ENCODE measurements around the gene CXCL16.

CXCL16 gene

DNA sequence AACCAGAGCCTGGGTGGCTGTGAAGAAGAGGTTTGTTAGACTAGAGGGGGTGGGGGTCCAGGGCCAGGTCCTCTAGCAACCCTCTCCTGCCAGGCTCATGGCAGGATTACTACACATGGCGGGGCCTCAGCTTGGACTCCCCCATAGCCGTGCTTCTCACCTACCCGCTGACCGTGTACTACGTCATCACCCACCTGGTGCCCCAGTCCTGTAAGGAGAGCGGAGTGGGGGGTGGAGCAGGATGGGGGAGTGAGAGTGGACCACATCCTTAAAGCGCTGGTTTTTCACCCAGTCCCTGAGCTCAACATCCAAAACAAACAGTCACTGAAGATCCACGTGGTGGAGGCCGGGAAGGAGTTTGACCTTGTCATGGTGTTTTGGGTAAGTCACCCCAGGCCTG, 4.2 kb upstream of the CXCL16 start:
- in situ Hi-C loops (cut with HindIII; ENCODE audit: low pct_unique_long_range_greater_than_20kb, low sequenced_read_pairs): no loop called here
- no peak for TF ChIP-seq JUND (IDR thresholded peaks at IDR 0.05; ENCODE audit: low read depth)
- DNase-seq (ENCODE audit: low read depth in 1 of 2, low spot score in 1 of 2): no peak

DNA sequence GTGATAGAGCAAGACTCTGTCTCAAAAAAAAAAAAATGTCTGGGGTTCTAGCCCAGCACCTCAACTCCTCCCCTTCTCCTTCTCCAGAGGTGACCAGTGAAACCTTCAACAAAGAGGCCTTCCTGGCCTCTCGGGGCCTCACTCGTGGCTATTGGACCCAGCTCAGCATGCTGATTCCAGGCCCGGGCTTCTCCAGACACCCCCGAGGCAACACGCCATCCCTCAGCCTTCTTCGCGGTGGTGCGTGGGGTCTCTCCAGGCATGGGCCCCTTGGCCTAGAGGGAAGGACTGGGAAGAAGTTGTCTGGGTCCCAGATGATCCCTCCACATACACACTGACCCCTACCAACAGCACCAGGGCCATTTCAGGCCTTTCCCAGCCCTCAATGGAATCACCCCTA, 3.5 kb upstream of the CXCL16 start:
- in situ Hi-C loops (cut with HindIII; ENCODE audit: low pct_unique_long_range_greater_than_20kb, low sequenced_read_pairs): no loop called here
- TF ChIP-seq JUND (IDR thresholded peaks at IDR 0.05; ENCODE audit: low read depth): no peak
- no peak for DNase-seq (ENCODE audit: low read depth in 1 of 2, low spot score in 1 of 2)

DNA sequence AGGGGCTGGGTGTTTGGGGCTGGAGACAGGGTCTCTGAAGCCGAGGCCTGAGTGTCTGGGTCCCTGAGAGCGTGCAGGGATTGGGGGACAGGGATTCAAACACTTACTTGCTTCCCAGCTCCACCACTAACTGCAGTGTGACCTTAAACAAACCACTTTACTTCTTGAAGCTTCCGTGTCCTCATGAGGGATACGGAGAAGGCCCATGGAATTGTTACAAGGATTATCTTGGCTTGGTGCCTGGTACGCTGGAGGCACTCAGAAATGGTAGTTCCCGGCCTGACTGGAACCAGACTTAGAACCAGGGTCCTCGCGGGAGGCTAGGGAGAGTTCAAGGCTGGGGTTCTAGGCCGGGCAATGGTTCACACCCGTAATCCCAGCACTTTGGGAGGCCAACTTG, 2.9 kb upstream of the CXCL16 start:
- DNase-seq (ENCODE audit: low read depth in 1 of 2, low spot score in 1 of 2): no peak
- in situ Hi-C loops (cut with HindIII; ENCODE audit: low pct_unique_long_range_greater_than_20kb, low sequenced_read_pairs): no loop called here
- no peak for TF ChIP-seq JUND (IDR thresholded peaks at IDR 0.05; ENCODE audit: low read depth)

DNA sequence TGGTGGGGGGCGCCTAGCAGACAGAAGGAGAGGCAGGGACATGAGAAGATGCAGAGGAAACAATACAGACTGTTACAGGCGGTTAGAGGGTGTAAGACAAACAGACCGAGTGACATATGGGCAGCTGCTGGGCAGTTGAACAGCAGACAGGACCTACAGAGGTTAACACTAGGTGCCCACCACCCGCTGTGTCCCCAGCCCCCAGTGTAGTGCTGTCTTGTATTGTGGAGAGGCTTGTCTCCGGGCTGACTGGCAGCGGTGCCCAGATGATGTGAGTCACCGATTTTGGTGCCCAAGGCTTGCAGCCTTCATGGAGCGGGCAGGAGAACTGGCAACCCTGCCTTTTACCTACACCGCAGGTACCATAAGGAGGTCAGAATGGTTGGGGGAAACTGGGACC, 2.4 kb upstream of the CXCL16 start:
- TF ChIP-seq JUND (IDR thresholded peaks at IDR 0.05; ENCODE audit: low read depth): no peak
- in situ Hi-C loops (cut with HindIII; ENCODE audit: low pct_unique_long_range_greater_than_20kb, low sequenced_read_pairs): no loop called here
- DNase-seq (ENCODE audit: low read depth in 1 of 2, low spot score in 1 of 2): no peak

GRCh38 chr17:4741544-4741943, 1.8 kb upstream of the CXCL16 start:
- TF ChIP-seq JUND (IDR thresholded peaks at IDR 0.05; ENCODE audit: low read depth): no peak
- no peak for DNase-seq (ENCODE audit: low read depth in 1 of 2, low spot score in 1 of 2)
- in situ Hi-C loops (cut with HindIII; ENCODE audit: low pct_unique_long_range_greater_than_20kb, low sequenced_read_pairs): no loop called here

DNA sequence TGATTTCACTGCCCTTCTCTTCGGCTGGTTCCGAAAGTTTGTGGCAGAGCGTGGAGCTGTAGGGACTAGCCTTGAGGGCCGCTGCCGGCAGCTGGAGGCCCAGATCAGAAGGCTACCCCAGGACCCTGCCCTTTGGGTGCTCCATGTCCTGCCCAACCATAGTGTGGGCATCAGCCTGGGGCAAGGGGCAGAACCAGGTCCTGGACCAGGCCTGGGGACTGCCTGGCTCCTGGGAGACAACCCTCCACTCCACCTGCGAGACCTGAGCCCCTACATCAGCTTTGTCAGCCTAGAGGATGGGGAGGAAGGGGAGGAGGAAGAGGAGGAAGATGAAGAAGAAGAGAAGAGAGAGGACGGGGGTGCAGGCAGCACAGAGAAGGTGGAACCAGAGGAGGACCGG, 856 bp upstream of the CXCL16 start:
- no peak for TF ChIP-seq JUND (IDR thresholded peaks at IDR 0.05; ENCODE audit: low read depth)
- in situ Hi-C loops (cut with HindIII; ENCODE audit: low pct_unique_long_range_greater_than_20kb, low sequenced_read_pairs): no loop called here
- DNase-seq (ENCODE audit: low read depth in 1 of 2, low spot score in 1 of 2): no peak

DNA sequence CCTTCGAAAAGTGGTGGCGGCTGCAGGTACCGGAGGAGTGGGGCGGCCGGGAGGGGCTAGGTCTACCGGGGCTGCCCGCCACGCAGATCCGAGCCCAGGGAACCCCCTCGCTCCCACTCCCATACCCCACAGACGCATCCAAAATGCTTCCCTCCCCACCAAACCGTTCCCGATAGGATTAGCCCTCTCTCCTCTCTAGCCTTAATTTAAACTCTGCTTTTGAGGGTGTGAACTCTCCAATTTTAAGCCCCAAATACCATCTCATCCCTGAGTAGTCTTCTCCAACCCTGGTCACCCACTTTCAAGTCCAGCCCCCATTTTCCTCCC, 260 bp upstream of the CXCL16 start:
- DNase-seq (ENCODE audit: low read depth in 1 of 2, low spot score in 1 of 2): no peak
- in situ Hi-C loops (cut with HindIII; ENCODE audit: low pct_unique_long_range_greater_than_20kb, low sequenced_read_pairs): no loop called here
- no peak for TF ChIP-seq JUND (IDR thresholded peaks at IDR 0.05; ENCODE audit: low read depth)

- DNase-seq (ENCODE audit: low read depth in 1 of 2, low spot score in 1 of 2): peak; percentile 50 to 65
- TF ChIP-seq JUND (IDR thresholded peaks at IDR 0.05; ENCODE audit: low read depth): no peak
- in situ Hi-C loops (cut with HindIII; ENCODE audit: low pct_unique_long_range_greater_than_20kb, low sequenced_read_pairs): no loop called here
Measured at GRCh38 chr17:4738136-4739121, 1.3 kb downstream of the CXCL16 start.

- in situ Hi-C loops (cut with HindIII; ENCODE audit: low pct_unique_long_range_greater_than_20kb, low sequenced_read_pairs): no loop called here
- DNase-seq (ENCODE audit: low read depth in 1 of 2, low spot score in 1 of 2): no peak
- TF ChIP-seq JUND (IDR thresholded peaks at IDR 0.05; ENCODE audit: low read depth): no peak
Measured at GRCh38 chr17:4735876-4736651, 3.7 kb downstream of the CXCL16 start.

- DNase-seq (ENCODE audit: low read depth in 1 of 2, low spot score in 1 of 2): no peak
- no peak for TF ChIP-seq JUND (IDR thresholded peaks at IDR 0.05; ENCODE audit: low read depth)
- in situ Hi-C loops (cut with HindIII; ENCODE audit: low pct_unique_long_range_greater_than_20kb, low sequenced_read_pairs): no loop called here
Measured at GRCh38 chr17:4734857-4735475, 4.8 kb downstream of the CXCL16 start.

- no peak for TF ChIP-seq JUND (IDR thresholded peaks at IDR 0.05; ENCODE audit: low read depth)
- no peak for DNase-seq (ENCODE audit: low read depth in 1 of 2, low spot score in 1 of 2)
- in situ Hi-C loops (cut with HindIII; ENCODE audit: low pct_unique_long_range_greater_than_20kb, low sequenced_read_pairs): no loop called here
Measured at GRCh38 chr17:4733073-4733531, 6.6 kb downstream of the CXCL16 start.

DNA sequence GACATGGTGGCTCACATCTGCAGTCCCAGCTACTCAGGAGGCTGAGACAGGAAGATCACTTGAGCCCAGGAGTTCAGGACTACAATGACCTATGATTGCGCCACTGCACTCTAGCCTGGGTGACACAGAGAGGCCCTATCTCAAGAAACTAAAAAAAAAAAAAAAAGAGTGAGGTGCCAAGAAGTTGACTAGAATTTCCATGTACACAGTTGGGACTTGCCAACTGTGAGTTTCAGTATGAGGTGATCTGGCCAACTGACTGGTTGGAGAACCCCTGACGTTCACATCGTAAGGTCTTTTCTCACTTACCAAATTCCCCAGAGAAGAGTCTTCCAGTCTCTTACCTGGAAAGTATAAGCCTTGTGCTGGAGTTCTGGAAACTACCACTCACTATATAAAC, 11.6 kb downstream of the CXCL16 start:
- TF ChIP-seq JUND (IDR thresholded peaks at IDR 0.05; ENCODE audit: low read depth): no peak
- in situ Hi-C loops (cut with HindIII; ENCODE audit: low pct_unique_long_range_greater_than_20kb, low sequenced_read_pairs): no loop called here
- DNase-seq (ENCODE audit: low read depth in 1 of 2, low spot score in 1 of 2): no peak

Data from T47D (cell line).